CD14-positive monocyte (primary cell): ENCODE data around the gene MED27. TPM values are rescaled to one million over a fixed set of nuclear protein-coding genes. Genes with fewer than 3 reads are reported as not detected.

Experiments used
- DNase-seq, 3 donors: peaks; one replicate each; pipeline ENCODE4 v3.0.0-alpha.2; 2011 to 2022
- H2AFZ ChIP-seq: 2 replicates; pipeline ENCODE4 v1.6.0; 2012; ENCODE audit warnings: mild to moderate bottlenecking, low read depth, low read length, inconsistent platforms; ENCODE audit not compliant: insufficient read depth, poor library complexity, severe bottlenecking
- H3K27ac ChIP-seq, 2 donors: 1 replicate in 1 of 2; 2 replicates in 1 of 2; pipeline ENCODE4 v1.5.1; 2012 to 2013; ENCODE audit warnings: low read length in 2 of 2, control low read depth in 1 of 2, inconsistent platforms in 1 of 2, low read depth in 1 of 2, mild to moderate bottlenecking in 1 of 2
- H3K27me3 ChIP-seq, 2 donors: one replicate each; pipeline versions ENCODE4 v1.6.0 to v1.6.1; 2011 to 2013; ENCODE audit warnings: low read length in 2 of 2; ENCODE audit not compliant: control insufficient read depth in 2 of 2, insufficient read depth in 2 of 2
- H3K36me3 ChIP-seq, 2 donors: replicated peaks in 1 of 2; 1 replicate in 1 of 2; 2 replicates in 1 of 2; pipeline versions ENCODE4 v1.5.1 to v1.6.1; 2012 to 2013; ENCODE audit warnings: low read length in 2 of 2, control low read depth in 1 of 2, inconsistent platforms in 1 of 2, mild to moderate bottlenecking in 1 of 2; ENCODE audit not compliant: insufficient read depth in 2 of 2, control insufficient read depth in 1 of 2
- H3K4me1 ChIP-seq, 2 donors: 1 replicate in 1 of 2; 2 replicates in 1 of 2; pipeline versions ENCODE4 v1.5.1 to v1.6.1; 2012 to 2013; ENCODE audit warnings: low read length in 2 of 2, control low read depth in 1 of 2, inconsistent platforms in 1 of 2, mild to moderate bottlenecking in 1 of 2, moderate library complexity in 1 of 2; ENCODE audit not compliant: insufficient read depth in 2 of 2, control insufficient read depth in 1 of 2
- H3K4me2 ChIP-seq: replicated peaks from 2 replicates; pipeline ENCODE3; 2012; ENCODE audit warnings: low read length, moderate library complexity, mild to moderate bottlenecking; ENCODE audit not compliant: poor library complexity, severe bottlenecking; ENCODE audit errors: extremely low read depth
- H3K4me3 ChIP-seq, 3 experiments: fragments of 200-600 bp in 1 of 3; sonication (generic) in 1 of 3; replicated peaks in 1 of 3; 1 replicate in 2 of 3; 2 replicates in 1 of 3; pipeline ENCODE4 v1.5.1; 2011 to 2013; ENCODE audit warnings: low read length in 3 of 3, mild to moderate bottlenecking in 3 of 3, control low read depth in 2 of 3, low read depth in 2 of 3, inconsistent platforms in 1 of 3, moderate library complexity in 1 of 3
- H3K79me2 ChIP-seq: 2 replicates; pipeline ENCODE4 v1.6.0; 2012; ENCODE audit warnings: mild to moderate bottlenecking, control low read depth, inconsistent platforms, low read length, moderate library complexity; ENCODE audit not compliant: insufficient read depth
- H3K9ac ChIP-seq: 2 replicates; pipeline ENCODE4 v1.6.0; 2017; ENCODE audit warnings: low read length, mild to moderate bottlenecking; ENCODE audit not compliant: insufficient read depth, poor library complexity, severe bottlenecking
- H3K9me3 ChIP-seq, 2 donors: replicated peaks in 1 of 2; 1 replicate in 1 of 2; 2 replicates in 1 of 2; pipeline versions ENCODE4 v1.5.1 to v1.6.1; 2012 to 2013; ENCODE audit warnings: low read length in 2 of 2, control low read depth in 1 of 2; ENCODE audit not compliant: control insufficient read depth in 1 of 2, insufficient read depth in 1 of 2
- H4K20me1 ChIP-seq: 2 replicates; pipeline ENCODE4 v1.6.0; 2012; ENCODE audit warnings: mild to moderate bottlenecking, low read length, control low read depth, moderate library complexity; ENCODE audit not compliant: insufficient read depth
- H3K27ac Mint-ChIP-seq, 7 donors: one replicate each; pipeline ENCODE4 v1.8.0; 2020; ENCODE audit warnings: mild to moderate bottlenecking in 7 of 7, mixed read lengths in 7 of 7, moderate library complexity in 6 of 7, inconsistent platforms in 2 of 7
- H3K27me3 Mint-ChIP-seq, 3 donors: one replicate each; pipeline ENCODE4 v1.8.0; 2021 to 2022; ENCODE audit warnings: low read depth in 3 of 3, mild to moderate bottlenecking in 3 of 3, mixed read lengths in 3 of 3, moderate library complexity in 3 of 3, inconsistent platforms in 1 of 3
- H3K36me3 Mint-ChIP-seq, 2 donors: one replicate each; pipeline ENCODE4 v1.8.0; 2020; ENCODE audit warnings: mixed read lengths in 2 of 2, inconsistent platforms in 1 of 2, mild to moderate bottlenecking in 1 of 2
- H3K4me1 Mint-ChIP-seq: one replicate; pipeline ENCODE4 v1.8.0; 2020; ENCODE audit warnings: mild to moderate bottlenecking, mixed read lengths
- H3K4me3 Mint-ChIP-seq, 2 donors: one replicate each; pipeline ENCODE4 v1.8.0; 2020; ENCODE audit warnings: mild to moderate bottlenecking in 2 of 2, mixed read lengths in 2 of 2, moderate library complexity in 1 of 2
- H3K9me3 Mint-ChIP-seq, 7 donors: one replicate each; pipeline ENCODE4 v1.8.0; 2020 to 2022; ENCODE audit warnings: mixed read lengths in 7 of 7, mild to moderate bottlenecking in 6 of 7, moderate library complexity in 6 of 7, inconsistent platforms in 2 of 7
- CTCF ChIP-seq: fragments of 200-600 bp; IDR thresholded peaks from one replicate; pipeline ENCODE4 v1.8.0; 2022; ENCODE audit warnings: antibody characterized with exemption, mild to moderate bottlenecking
- WGBS: methylation state at CpG from one replicate; pipeline ENCODE4 v1.1.5; 2013; ENCODE audit warnings: missing lambda C conversion rate; ENCODE audit not compliant: insufficient coverage; 5-methylcytosine and 5-hydroxymethylcytosine counted together
- intact Hi-C, 2 donors: fragments of 100-400 bp; cut with micrococcal nuclease; formaldehyde crosslinking; loops; one replicate each; pipeline versions ENCODE4 v1.15.0 to v1.15.1; 2023
- polyA plus RNA-seq, 3 donors: library from polyadenylated mRNA; depleted of rRNA in 1 of 3; unstranded in 2 of 3; stranded (reverse) in 1 of 3; fragments of 300-500 nt in 2 of 3; fragments of >200 nt in 1 of 3; fragmentation: Illumina TruSeq in 2 of 3; gene quantifications; 1 replicate in 2 of 3; 2 replicates in 1 of 3; pipeline ENCODE4 v1.2.3, GENCODE V29; 2012 to 2021

MED27 gene
- polyA plus RNA-seq, 3 donors, result 14.0 to 26.9 (median 25.8) TPM

DNA sequence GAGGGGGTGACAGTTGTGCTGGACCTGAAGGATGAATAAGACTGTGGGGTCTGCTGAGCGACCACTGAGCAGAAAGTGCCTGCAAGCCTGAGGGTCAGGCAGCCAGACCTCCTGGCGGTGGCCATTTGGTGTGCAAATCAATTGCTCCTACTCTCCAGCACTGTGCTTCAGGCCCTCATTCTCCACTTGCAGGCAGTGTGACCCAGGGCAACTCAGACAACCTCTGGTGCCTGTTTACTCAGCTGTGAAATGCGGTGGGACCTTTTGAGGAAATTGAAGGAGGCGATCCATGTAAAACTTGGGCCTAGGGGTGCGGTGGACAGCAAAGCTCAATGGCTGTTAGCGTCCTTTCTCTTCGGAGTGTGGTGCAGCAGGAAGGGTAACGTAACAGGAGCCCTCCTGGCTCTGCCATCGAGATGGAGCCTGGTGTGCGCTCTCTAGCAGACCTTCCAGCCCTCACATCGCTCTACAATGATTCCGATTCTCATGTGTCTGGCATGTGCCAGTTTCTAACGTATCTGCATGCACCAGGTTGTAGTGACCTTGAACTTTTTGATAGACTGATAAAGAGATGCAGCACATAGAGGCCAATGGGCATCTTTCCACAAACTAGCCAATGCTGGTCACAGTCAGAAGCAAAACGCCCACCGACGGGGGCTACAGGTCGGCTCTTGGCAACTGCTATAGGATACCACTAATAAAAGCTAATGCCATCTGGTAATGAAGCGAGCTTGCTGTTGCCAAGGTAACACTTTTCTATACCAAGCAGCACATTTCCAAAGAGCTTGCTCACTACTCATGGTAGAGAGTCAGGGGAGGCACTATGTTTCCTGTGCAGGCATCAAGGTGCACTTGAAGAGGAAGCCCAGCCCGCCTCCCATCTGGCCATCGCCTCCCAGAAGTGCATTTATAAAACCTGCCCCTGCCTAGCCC is 180.1 kb downstream of the MED27 start:
- intact Hi-C loops, result no loop called here
- Mint-ChIP-seq H3K36me3 (peaks cover 2 to 7% of the 10 kb centered on the region in 2 donors), H3K4me1 (peaks cover 2% of the 10 kb centered on the region), H3K4me3 (no peak overlapping the region), H3K27me3 (peaks cover 0 to 2% (median 0%) of the 10 kb centered on the region in 3 donors), H3K9me3 (no peaks in the 10 kb centered on the region), H3K27ac (peak overlapping the region in 1 of 7 donors; percentile 41)
- H3K4me1 ChIP-seq, result no peaks in the 10 kb centered on the region
- no peaks in the 10 kb centered on the region for H3K9me3 ChIP-seq
- no peak overlapping the region for H3K9ac ChIP-seq
- H3K27me3 ChIP-seq, result no peaks in the 10 kb centered on the region
- H4K20me1 ChIP-seq, result no peaks in the 10 kb centered on the region
- H2AFZ ChIP-seq, result no peak overlapping the region
- H3K4me2 ChIP-seq, result no peak overlapping the region
- H3K79me2 ChIP-seq, result no peaks in the 10 kb centered on the region
- WGBS, result 97% methylated on average over 19 of the region's 20 CpGs
- no peak for DNase-seq
- no peak overlapping the region for H3K4me3 ChIP-seq
- H3K36me3 ChIP-seq, result no peaks in the 10 kb centered on the region
- H3K27ac ChIP-seq, result no peak overlapping the region
- no peak for TF ChIP-seq CTCF

DNA sequence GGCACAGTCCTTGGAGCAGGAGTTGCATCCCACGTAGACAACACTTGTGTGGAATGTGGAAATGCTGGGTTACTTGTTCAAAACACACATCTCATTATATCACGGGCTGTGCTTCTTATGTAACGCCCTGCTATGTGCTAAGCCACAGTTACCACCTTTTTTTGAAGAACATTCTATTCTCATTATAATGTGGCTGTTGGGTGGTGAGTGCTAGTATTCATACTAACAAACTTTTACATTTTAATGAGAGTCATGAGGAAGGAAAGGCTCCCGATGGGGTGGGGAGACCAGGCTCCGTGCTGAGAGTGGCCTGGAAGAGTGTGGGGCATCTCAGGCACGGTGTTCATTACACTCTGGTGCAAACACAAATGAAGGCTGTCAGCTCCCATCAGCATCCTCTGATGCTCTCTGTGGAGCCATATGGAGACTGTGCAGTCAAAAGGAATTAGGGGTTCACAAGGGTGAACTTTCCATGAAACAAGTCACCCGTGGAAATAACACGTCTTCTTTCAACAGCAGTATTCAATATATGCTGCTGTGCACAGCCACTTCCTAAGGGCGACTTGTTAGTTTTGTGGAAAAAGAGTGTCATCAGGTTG is 186.7 kb downstream of the MED27 start:
- no peak overlapping the region for H3K27ac Mint-ChIP-seq
- peaks cover 32 to 33% of the 10 kb centered on the region in 2 donors for H3K36me3 Mint-ChIP-seq
- no peak for TF ChIP-seq CTCF
- H3K4me1 ChIP-seq, result no peaks in the 10 kb centered on the region
- H2AFZ ChIP-seq, result no peak overlapping the region
- H3K27me3 Mint-ChIP-seq, result peaks cover 0 to 3% (median 0%) of the 10 kb centered on the region in 3 donors
- no peaks in the 10 kb centered on the region for H4K20me1 ChIP-seq
- no peaks in the 10 kb centered on the region for H3K9me3 Mint-ChIP-seq
- WGBS, result 100% methylated on average over 3 of the region's 9 CpGs
- H3K27me3 ChIP-seq, result no peaks in the 10 kb centered on the region
- H3K9ac ChIP-seq, result no peak overlapping the region
- no peak overlapping the region for H3K4me3 Mint-ChIP-seq
- no peaks in the 10 kb centered on the region for H3K9me3 ChIP-seq
- intact Hi-C loops, result no loop called here
- H3K4me3 ChIP-seq, result no peak overlapping the region
- no peaks in the 10 kb centered on the region for H3K4me1 Mint-ChIP-seq
- H3K4me2 ChIP-seq, result no peak overlapping the region
- DNase-seq, result no peak
- peaks cover 3 to 49% of the 10 kb centered on the region in 2 donors for H3K36me3 ChIP-seq
- no peak overlapping the region for H3K27ac ChIP-seq
- H3K79me2 ChIP-seq, result no peaks in the 10 kb centered on the region
